ENCODE results near the gene DNM2. TPM values are rescaled to one million over a fixed set of nuclear protein-coding genes. Genes with fewer than 3 reads are reported as not detected.
"Not testable (repeated sequence)": the region's sequence is repeated elsewhere in the genome, so short reads cannot be mapped to it uniquely, and the experiment has no call there.

DNM2 gene
- total RNA-seq, 4 donors from 2014 or later, result 182 to 245 (median 218) TPM

DNA sequence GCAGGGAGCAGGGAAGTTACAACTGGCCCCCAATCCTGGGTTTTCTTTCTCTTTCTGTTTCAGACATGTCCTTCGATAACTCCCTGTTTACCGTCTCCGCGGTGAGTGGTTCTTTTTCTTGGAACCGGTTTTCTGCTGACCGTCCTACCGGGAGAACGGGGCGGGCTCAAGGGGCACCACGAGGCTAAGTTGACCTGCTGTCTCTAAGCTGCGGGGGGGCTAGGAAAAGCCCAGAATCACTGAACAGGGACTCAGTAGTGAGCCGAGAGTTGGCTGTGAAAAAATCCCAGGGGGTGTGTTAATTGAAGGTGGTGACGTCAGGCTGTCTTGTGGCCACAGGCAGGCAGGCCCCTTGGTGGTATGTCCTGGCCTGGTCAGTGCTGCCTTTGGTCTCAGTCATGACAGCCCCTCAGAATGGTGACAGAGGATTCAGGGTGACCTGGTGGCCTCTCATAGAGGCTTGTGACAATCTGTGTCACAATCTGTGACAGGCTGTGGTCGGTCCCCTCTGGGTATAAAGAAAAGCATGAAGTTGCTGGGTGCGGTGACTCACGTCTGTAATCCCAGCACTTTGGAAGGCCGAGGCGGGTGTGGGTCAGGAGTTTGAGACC lies 145.3 kb downstream of the DNM2 start:
- DNase-seq (ENCODE audit: low spot score in 2 of 2), result no peak
- WGBS, 2 donors, result 70 to 72% methylated on average over 18 of the region's 18 CpGs
- intact Hi-C loops (cut with DNase I; ENCODE audit: low total_unique reads), result loop anchor here (5.0 kb wide), 1 partner anchor 146 kb away; the partner anchor contains the start of gene DNM2
- TF ChIP-seq, protein P1, sequence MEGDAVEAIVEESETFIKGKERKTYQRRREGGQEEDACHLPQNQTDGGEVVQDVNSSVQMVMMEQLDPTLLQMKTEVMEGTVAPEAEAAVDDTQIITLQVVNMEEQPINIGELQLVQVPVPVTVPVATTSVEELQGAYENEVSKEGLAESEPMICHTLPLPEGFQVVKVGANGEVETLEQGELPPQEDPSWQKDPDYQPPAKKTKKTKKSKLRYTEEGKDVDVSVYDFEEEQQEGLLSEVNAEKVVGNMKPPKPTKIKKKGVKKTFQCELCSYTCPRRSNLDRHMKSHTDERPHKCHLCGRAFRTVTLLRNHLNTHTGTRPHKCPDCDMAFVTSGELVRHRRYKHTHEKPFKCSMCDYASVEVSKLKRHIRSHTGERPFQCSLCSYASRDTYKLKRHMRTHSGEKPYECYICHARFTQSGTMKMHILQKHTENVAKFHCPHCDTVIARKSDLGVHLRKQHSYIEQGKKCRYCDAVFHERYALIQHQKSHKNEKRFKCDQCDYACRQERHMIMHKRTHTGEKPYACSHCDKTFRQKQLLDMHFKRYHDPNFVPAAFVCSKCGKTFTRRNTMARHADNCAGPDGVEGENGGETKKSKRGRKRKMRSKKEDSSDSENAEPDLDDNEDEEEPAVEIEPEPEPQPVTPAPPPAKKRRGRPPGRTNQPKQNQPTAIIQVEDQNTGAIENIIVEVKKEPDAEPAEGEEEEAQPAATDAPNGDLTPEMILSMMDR (IDR thresholded peaks at IDR 0.05), result no peak
- no peak for TF ChIP-seq POLR2A (IDR thresholded peaks at IDR 0.05)
- H3K4me3 ChIP-seq (ENCODE audit: low read depth, poor library complexity, severe bottlenecking), result no peak overlapping the region

DNA sequence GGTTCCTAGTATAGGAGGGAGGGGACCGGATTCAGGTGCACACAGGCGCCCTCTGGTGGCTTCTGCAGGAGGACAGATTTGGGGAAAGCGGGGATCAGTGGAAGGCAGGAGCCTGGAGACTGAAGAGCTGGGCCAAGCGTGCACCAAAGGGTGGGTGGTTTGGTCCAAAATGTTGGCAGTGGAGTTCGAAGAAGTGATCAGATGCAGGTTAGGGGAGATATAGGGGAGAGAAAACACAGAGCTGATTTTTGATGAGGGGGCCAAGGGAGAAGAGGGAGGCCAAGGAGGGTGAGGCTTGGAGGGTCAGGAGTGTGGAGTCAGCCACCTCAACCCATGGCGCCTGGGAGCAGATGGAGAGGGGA lies 146.6 kb downstream of the DNM2 start:
- TF ChIP-seq POLR2A (IDR thresholded peaks at IDR 0.05), result no peak
- TF ChIP-seq, protein P1 (IDR thresholded peaks at IDR 0.05), result peak in 1 of 3 donors; percentile 66
- no peak overlapping the region for H3K4me3 ChIP-seq (ENCODE audit: low read depth, poor library complexity, severe bottlenecking)
- peak; percentile 82 to 97 for DNase-seq (ENCODE audit: low spot score in 2 of 2)
- 12% methylated on average over 6 of the region's 6 CpGs for WGBS, 2 donors
- intact Hi-C loops (cut with DNase I; ENCODE audit: low total_unique reads), result loop anchor here (5.0 kb wide), 1 partner anchor 147 kb away; the partner anchor contains the start of gene DNM2

DNA sequence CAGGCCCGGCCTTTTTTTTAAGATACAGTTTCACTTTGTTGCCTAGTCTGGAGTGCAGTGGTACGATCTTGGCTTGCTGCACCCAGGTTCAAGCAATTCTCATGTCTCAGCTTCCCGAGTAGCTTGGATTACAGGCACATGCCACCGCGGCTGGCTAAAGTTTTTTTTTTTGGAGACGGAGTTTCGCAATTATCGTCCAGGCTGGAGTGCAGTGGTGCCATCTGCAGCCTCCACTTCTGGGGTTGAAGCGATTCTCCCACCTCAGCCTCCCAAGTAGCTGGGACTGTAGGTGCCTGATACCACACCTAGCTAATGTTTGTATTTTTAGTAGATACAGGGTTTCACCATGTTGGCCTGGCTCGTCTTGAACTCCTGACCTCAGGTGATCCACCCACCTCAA lies 148.6 kb downstream of the DNM2 start:
- 84 to 88% methylated on average over 10 of the region's 10 CpGs for WGBS, 2 donors
- no peak for DNase-seq (ENCODE audit: low spot score in 2 of 2)
- TF ChIP-seq, protein P1 (IDR thresholded peaks at IDR 0.05), result no peak
- TF ChIP-seq POLR2A (IDR thresholded peaks at IDR 0.05), result no peak
- intact Hi-C loops (cut with DNase I; ENCODE audit: low total_unique reads), result no loop called here
- H3K4me3 ChIP-seq (ENCODE audit: low read depth, poor library complexity, severe bottlenecking), result no peak overlapping the region

DNA sequence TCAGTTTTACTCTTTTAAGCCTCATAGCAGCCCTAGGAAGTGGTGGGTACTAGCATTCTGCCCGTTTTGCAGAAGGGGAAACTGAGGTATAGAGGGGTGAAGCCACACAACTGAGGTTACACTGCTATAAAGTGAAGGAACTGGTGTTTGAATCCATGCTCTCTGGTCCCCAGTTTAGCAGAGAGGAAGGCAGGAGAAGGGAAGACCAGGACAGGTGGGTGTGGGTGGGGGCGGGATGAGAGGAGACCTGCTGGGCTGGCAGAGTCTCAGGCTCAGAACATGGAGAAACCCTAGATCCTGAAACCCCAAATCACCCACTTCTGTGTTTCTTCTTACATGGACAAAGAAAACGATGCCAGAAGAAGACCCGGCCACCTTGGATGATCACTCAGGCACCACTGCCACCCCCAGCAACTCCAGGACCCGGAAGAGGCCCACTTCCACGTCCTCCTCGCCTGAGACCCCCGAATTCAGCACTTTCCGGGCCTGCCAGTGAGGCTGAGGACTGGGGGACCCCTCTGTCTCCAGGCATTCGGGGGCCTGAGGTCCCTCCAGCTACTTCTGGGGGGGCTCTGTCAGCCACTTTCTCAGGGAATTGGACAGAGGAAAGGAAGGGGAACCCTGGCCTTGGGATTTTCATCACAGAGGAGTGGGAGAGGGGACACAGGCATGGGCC lies 151.1 kb downstream of the DNM2 start:
- DNase-seq (ENCODE audit: low spot score in 2 of 2), result no peak
- WGBS, 2 donors, result 90 to 91% methylated on average over 10 of the region's 10 CpGs

DNA sequence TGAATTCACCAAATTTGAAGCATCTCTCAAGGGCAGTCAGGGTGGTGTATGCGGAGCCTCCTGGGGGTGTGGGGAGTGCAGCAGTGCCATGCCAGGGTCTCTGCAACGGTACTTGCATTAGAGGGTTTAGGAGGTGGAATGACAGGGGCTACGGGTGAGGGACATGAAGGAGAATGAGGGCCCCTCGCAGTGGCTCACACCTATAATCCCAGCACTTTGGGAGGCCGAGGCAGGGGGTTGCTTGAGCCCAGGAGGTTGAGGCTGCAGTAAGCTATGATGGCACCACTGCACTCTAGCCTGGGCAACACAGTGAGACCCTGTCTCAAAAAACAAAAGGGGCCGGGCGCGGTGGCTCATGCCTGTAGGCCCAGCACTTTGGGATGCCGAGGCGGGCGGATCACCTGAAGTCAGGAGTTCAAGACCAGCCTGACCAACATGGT lies 152.0 kb downstream of the DNM2 start:
- H3K4me3 ChIP-seq (ENCODE audit: low read depth, poor library complexity, severe bottlenecking), result not testable (repeated sequence)
- WGBS, 2 donors, result 89 to 93% methylated on average over 11 of the region's 11 CpGs
- intact Hi-C loops (cut with DNase I; ENCODE audit: low total_unique reads), result loop anchor here (10.0 kb wide), 1 partner anchor 55 kb away; the partner anchor contains the start of genes TIMM29 and YIPF2
- peak in 1 of 2 donors; percentile 37 for DNase-seq (ENCODE audit: low spot score in 2 of 2)

More for the DNA sequence above, 151.1 kb downstream of the DNM2 start:
- no peak for TF ChIP-seq POLR2A (IDR thresholded peaks at IDR 0.05)
- TF ChIP-seq, protein P1 (IDR thresholded peaks at IDR 0.05), result no peak
- intact Hi-C loops (cut with DNase I; ENCODE audit: low total_unique reads), result no loop called here
- no peak overlapping the region for H3K4me3 ChIP-seq (ENCODE audit: low read depth, poor library complexity, severe bottlenecking)

DNA sequence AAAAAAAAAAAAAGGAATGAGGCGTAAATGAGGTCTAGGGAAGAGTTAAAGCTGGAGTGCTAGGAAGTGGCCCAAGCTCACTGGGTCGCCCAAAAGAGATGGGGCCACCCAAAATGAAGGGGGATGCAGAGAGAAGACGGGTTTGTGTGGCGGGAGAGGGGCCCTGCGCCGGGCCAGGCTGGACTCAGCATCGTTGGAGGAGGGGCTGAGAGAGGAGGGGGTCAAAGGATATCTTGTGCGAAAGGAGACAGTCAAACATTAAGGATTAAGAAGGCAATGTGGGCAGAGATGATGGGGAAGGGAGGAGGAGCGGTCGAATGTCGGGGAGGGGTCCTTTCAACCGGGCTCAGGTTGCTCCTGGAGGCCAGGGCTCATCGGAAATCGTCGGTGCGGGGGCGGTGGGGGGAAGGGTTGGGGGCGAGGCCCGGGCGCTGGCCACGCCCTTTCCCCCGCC lies 152.6 kb downstream of the DNM2 start:
- peak overlapping the region; percentile 20 for H3K4me3 ChIP-seq (ENCODE audit: low read depth, poor library complexity, severe bottlenecking)
- WGBS, 2 donors, result 1% methylated on average over 15 to 20 of the region's 22 CpGs
- TF ChIP-seq, protein P1 (IDR thresholded peaks at IDR 0.05), result no peak
- no peak for TF ChIP-seq POLR2A (IDR thresholded peaks at IDR 0.05)
- peak in 1 of 2 donors; percentile 90 for DNase-seq (ENCODE audit: low spot score in 2 of 2)
- intact Hi-C loops (cut with DNase I; ENCODE audit: low total_unique reads), result loop anchor here (10.0 kb wide), 1 partner anchor 54 kb away; the partner anchor contains the start of genes TIMM29 and YIPF2

Data from lower leg skin (tissue), 4 donors.